PC-3 (cell line): ENCODE data around the gene TLE7. TPM values are rescaled to one million over a fixed set of nuclear protein-coding genes. Genes with fewer than 3 reads are reported as not detected.

ENCODE experiments used
- ATAC-seq: fragments of 200-7000 bp; cut with Tn5 transposase; 2 replicates; pipeline ENCODE4 v1.9.1; 2020; ENCODE audit warnings: mild to moderate bottlenecking, moderate library complexity
- BruUV-seq: library from RNA; stranded (reverse); fragments of 400-500 nt; replicated peaks from 2 replicates; lab custom pipeline; 2021; lab: Mats Ljungman, UMichigan
- CTCF ChIA-PET: fragments of 300-600 bp; sonication (Branson Sonifier 250); formaldehyde crosslinking; loops from one replicate; lab custom pipeline; 2022; ENCODE audit warnings: antibody characterized with exemption; lab: Charles Lee
- POLR2A ChIA-PET: fragments of 300-600 bp; sonication (Branson Sonifier 250); formaldehyde crosslinking; loops from one replicate; lab custom pipeline; 2022; ENCODE audit warnings: antibody characterized with exemption; ENCODE audit not compliant: unreplicated experiment; lab: Charles Lee
- DNase-seq: peaks from one replicate; pipeline ENCODE4 v3.0.0-alpha.2; 2015
- H2AFZ ChIP-seq: fragments of 300-600 bp; sonication (generic); 2 replicates; pipeline ENCODE4 v1.6.0; 2016; ENCODE audit warnings: antibody characterized with exemption, low read length
- H3F3A ChIP-seq: fragments of 300-600 bp; sonication (generic); one replicate; pipeline ENCODE4 v1.6.0; 2017; ENCODE audit warnings: antibody characterized with exemption, low read length, control low read depth, mild to moderate bottlenecking; ENCODE audit not compliant: unreplicated experiment
- H3K27ac ChIP-seq: fragments of 300-600 bp; sonication (generic); 2 replicates; pipeline ENCODE4 v1.5.1; 2016; ENCODE audit warnings: mild to moderate bottlenecking, low read length
- H3K27me3 ChIP-seq: fragments of 300-600 bp; sonication (generic); 2 replicates; pipeline ENCODE4 v1.6.1; 2016; ENCODE audit warnings: low read length, mixed read lengths
- H3K36me3 ChIP-seq: fragments of 300-600 bp; sonication (generic); 2 replicates; pipeline ENCODE4 v1.6.1; 2016; ENCODE audit warnings: low read depth, mixed run types, low read length, mixed read lengths
- H3K4me1 ChIP-seq: fragments of 300-600 bp; sonication (generic); 2 replicates; pipeline ENCODE4 v1.5.1; 2016; ENCODE audit warnings: low read length; ENCODE audit not compliant: insufficient read depth
- H3K4me2 ChIP-seq: fragments of 300-600 bp; sonication (generic); 2 replicates; pipeline ENCODE4 v1.6.0; 2016; ENCODE audit warnings: low read length
- H3K4me3 ChIP-seq: fragments of 300-600 bp; sonication (generic); 2 replicates; pipeline ENCODE4 v1.5.1; 2016; ENCODE audit warnings: mild to moderate bottlenecking, low read length, mixed read lengths
- H3K79me2 ChIP-seq: fragments of 300-600 bp; sonication (generic); 2 replicates; pipeline ENCODE4 v1.6.1; 2017; ENCODE audit warnings: low read length, mixed read lengths
- H3K9ac ChIP-seq: fragments of 300-600 bp; sonication (generic); 2 replicates; pipeline ENCODE4 v1.6.0; 2016; ENCODE audit warnings: mild to moderate bottlenecking, low read length
- H3K9me2 ChIP-seq: fragments of 300-600 bp; sonication (generic); replicated peaks from 2 replicates; pipeline ENCODE4 v1.6.1; 2016; ENCODE audit warnings: mixed run types, low read length, mixed read lengths
- H3K9me3 ChIP-seq: fragments of 300-600 bp; sonication (generic); 2 replicates; pipeline ENCODE4 v1.6.1; 2016; ENCODE audit warnings: low read length, mixed read lengths
- H4K20me1 ChIP-seq: fragments of 300-600 bp; sonication (generic); 2 replicates; pipeline ENCODE4 v1.6.1; 2016; ENCODE audit warnings: low read length, mixed read lengths
- EZH2 ChIP-seq: fragments of 300-600 bp; sonication (generic); IDR thresholded peaks from one replicate; pipeline ENCODE4 v1.6.1; 2017; ENCODE audit warnings: antibody characterized with exemption, mild to moderate bottlenecking, low read length; ENCODE audit not compliant: unreplicated experiment
- EZH2phosphoT487 ChIP-seq: fragments of 300-600 bp; sonication (generic); IDR thresholded peaks from 2 replicates; pipeline ENCODE4 v1.6.1; 2018; ENCODE audit warnings: mild to moderate bottlenecking, antibody characterized with exemption, low read length, borderline replicate concordance
- intact Hi-C: fragments of 100-400 bp; cut with micrococcal nuclease; formaldehyde crosslinking; loops from 2 replicates; pipeline ENCODE4 v1.9.0; 2023
- total RNA-seq: library from RNA; depleted of rRNA; stranded (reverse); fragments of >200 nt; gene quantifications from 2 replicates; pipeline ENCODE4 v1.2.3, GENCODE V29; 2014
- TF ChIP-seq, protein P1 (sequence below): fragments of 300-600 bp; sonication (generic); conservative IDR thresholded peaks from 2 replicates; pipeline ENCODE4 v1.5.1; 2017; ENCODE audit warnings: antibody characterized with exemption, low read depth, mild to moderate bottlenecking, low read length

The TLE7 gene
- total RNA-seq, 1 experiment from 2014 or later: not detected

DNA sequence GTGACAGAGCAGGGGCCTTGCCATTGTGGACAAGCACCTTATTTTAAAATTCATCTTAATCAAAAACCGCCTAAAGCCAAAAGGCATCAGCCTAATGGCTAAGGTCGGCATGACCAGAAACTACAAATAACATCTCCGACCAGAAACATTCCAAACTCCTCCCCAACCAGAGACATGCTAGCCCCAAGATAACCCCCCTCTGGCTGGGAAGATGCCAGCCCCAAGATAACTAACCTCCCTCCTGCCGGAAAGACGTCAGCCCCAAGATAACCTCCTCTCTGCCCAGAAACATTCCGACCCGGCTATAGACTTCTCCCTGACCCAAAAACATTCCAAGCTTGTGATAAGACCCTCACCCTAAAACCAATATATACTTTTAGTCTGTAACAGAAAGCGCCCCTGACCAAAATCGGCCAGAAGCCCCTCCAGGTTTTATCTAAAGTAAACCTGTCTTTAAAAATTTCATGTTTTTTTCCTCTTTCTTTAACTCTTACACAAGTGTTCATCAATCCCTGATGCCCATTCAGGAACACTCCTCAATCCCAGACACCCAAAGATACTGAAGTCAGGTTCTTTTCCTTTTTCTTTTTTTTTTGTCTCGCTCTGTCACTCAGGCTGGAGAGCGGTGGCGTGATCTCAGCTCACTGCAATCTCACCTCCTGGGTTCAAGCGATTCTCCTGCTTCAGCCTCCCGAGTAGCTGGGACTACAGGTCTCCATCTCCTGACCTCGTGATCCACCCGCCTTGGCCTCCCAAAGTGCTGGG lies 32.7 kb downstream of the TLE7 start:
- Histone ChIP-seq H3K4me1 (no peaks in the 10 kb centered on the region), H3F3A (no peaks in the 10 kb centered on the region), H4K20me1 (no peaks in the 10 kb centered on the region), H3K27ac (no peak overlapping the region), H3K4me3 (no peak overlapping the region), H3K9ac (no peak overlapping the region), H3K36me3 (no peaks in the 10 kb centered on the region; the same call in 1 of the 2 replicates), H3K9me3 (no peaks in the 10 kb centered on the region), H3K4me2 (no peak overlapping the region), H2AFZ (no peak overlapping the region), H3K79me2 (no peaks in the 10 kb centered on the region), H3K9me2 (no peaks in the 10 kb centered on the region), H3K27me3 (peaks cover 20% of the 10 kb centered on the region)
- no TSS peak for BruUV-seq
- ChIA-PET POLR2A (no interaction called here), CTCF (no interaction called here)
- ATAC-seq (no peak), DNase-seq (no peak)
- no peak for TF ChIP-seq EZH2
- TF ChIP-seq, protein P1, sequence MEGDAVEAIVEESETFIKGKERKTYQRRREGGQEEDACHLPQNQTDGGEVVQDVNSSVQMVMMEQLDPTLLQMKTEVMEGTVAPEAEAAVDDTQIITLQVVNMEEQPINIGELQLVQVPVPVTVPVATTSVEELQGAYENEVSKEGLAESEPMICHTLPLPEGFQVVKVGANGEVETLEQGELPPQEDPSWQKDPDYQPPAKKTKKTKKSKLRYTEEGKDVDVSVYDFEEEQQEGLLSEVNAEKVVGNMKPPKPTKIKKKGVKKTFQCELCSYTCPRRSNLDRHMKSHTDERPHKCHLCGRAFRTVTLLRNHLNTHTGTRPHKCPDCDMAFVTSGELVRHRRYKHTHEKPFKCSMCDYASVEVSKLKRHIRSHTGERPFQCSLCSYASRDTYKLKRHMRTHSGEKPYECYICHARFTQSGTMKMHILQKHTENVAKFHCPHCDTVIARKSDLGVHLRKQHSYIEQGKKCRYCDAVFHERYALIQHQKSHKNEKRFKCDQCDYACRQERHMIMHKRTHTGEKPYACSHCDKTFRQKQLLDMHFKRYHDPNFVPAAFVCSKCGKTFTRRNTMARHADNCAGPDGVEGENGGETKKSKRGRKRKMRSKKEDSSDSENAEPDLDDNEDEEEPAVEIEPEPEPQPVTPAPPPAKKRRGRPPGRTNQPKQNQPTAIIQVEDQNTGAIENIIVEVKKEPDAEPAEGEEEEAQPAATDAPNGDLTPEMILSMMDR: no peak
- no peak for TF ChIP-seq EZH2phosphoT487
- intact Hi-C loops: no loop called here

DNA sequence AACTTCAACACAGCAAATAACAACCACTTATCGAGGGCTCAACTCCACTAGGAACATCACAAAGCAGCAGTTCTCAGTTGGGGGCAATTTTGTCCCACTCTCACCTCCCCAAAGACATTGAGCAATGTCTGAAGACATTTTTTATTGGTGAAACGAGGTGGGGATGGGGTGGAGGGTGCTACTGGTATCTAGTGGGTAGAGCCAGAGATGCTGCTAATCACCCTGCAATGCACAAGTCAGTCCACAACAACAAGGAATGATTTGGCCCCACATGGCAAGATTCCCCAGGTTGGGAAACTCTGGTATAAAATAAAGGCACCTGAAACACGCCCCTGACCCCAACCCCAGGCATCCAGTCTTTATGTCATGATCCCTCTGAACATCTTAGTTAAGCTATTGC lies 33.3 kb downstream of the TLE7 start:
- POLR2A ChIA-PET: no interaction called here
- peaks cover 20% of the 10 kb centered on the region for H3K27me3 ChIP-seq
- CTCF ChIA-PET: no interaction called here
- no peak overlapping the region for H3K27ac ChIP-seq
- H3K4me2 ChIP-seq: no peak overlapping the region
- BruUV-seq: no TSS peak
- H4K20me1 ChIP-seq: no peaks in the 10 kb centered on the region
- H3K4me3 ChIP-seq: no peak overlapping the region
- no peaks in the 10 kb centered on the region for H3K9me3 ChIP-seq
- no peak overlapping the region for H2AFZ ChIP-seq
- H3K4me1 ChIP-seq: no peaks in the 10 kb centered on the region
- no peak overlapping the region for H3K9ac ChIP-seq
- no peaks in the 10 kb centered on the region for H3K9me2 ChIP-seq
- H3K79me2 ChIP-seq: no peaks in the 10 kb centered on the region
- TF ChIP-seq, protein P1: no peak
- no peak for TF ChIP-seq EZH2
- TF ChIP-seq EZH2phosphoT487: no peak
- H3K36me3 ChIP-seq: no peaks in the 10 kb centered on the region; the same call in 1 of the 2 replicates
- intact Hi-C loops: no loop called here
- DNase-seq (no peak), ATAC-seq (no peak)
- H3F3A ChIP-seq: no peaks in the 10 kb centered on the region

DNA sequence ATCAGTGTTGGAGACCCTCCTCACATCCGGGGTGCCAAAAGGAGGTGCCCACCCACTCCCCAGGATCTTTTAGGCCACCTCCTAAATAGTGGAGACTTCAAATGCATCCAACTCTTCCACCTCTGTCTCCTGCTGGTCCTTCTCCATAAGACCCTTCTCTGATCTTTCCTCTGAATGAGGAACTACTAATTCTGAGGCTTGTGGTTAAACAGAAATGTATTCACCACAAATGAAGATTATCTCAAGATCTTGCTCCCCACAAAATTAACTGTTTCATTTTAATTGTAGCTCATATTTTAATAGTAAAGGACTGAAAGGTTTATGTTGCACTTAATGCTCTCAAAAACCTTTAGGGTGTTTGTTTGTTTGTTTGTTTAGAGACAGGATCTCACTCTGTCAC lies 34.1 kb downstream of the TLE7 start:
- Histone ChIP-seq H3K4me1 (no peaks in the 10 kb centered on the region), H3K27ac (no peak overlapping the region), H3F3A (no peaks in the 10 kb centered on the region), H2AFZ (no peak overlapping the region), H3K9ac (no peak overlapping the region), H3K4me3 (no peak overlapping the region), H3K9me2 (no peaks in the 10 kb centered on the region), H3K36me3 (no peaks in the 10 kb centered on the region; the same call in 1 of the 2 replicates), H3K79me2 (no peaks in the 10 kb centered on the region), H3K4me2 (no peak overlapping the region), H3K27me3 (peaks cover 20% of the 10 kb centered on the region), H3K9me3 (no peaks in the 10 kb centered on the region), H4K20me1 (no peaks in the 10 kb centered on the region)
- ChIA-PET POLR2A (no interaction called here), CTCF (no interaction called here)
- TF ChIP-seq, protein P1: no peak
- TF ChIP-seq EZH2 (no peak), EZH2phosphoT487 (no peak)
- BruUV-seq: no TSS peak
- no peak for DNase-seq
- intact Hi-C loops: no loop called here
- no peak for ATAC-seq
